ENCODE results near the gene ACOT8.

- TF ChIP-seq CTCF (IDR thresholded peaks at IDR 0.05) (no peak), POLR2A (IDR thresholded peaks at IDR 0.05) (peak in 1 of 2 donors; percentile 78)
Observed at GRCh38 chr20:45857114-45857881, at the start of gene ACOT8, which contains the start of gene ZSWIM3.
